Vagina (tissue), 2 donors: Measurements from ENCODE around the gene IDUA.
"Not testable (repeated sequence)": the region's sequence is repeated elsewhere in the genome, so short reads cannot be mapped to it uniquely, and the experiment has no call there.

Experiments used
- CTCF ChIP-seq, 3 experiments: fragments of 450-650 bp in 2 of 3; fragments of 200-600 bp in 1 of 3; sonication (generic) in 1 of 3; IDR thresholded peaks; one replicate each; pipeline ENCODE4 v1.5.1; 2017 to 2019; ENCODE audit warnings: antibody characterized with exemption in 3 of 3, mild to moderate bottlenecking in 2 of 3, moderate library complexity in 2 of 3
- POLR2A ChIP-seq, 2 donors: fragments of 450-650 bp; IDR thresholded peaks; one replicate each; pipeline ENCODE4 v1.6.1; 2017; ENCODE audit warnings: antibody characterized with exemption in 2 of 2, mild to moderate bottlenecking in 2 of 2, moderate library complexity in 2 of 2

- not testable (repeated sequence) for TF ChIP-seq CTCF, POLR2A (IDR thresholded peaks at IDR 0.05)
These were observed 10.8 kb upstream of the IDUA start for GRCh38 chr4:976016-976415.
